ENCODE data around the gene ARL2. TPM values are rescaled to one million over a fixed set of nuclear protein-coding genes. Genes with fewer than 3 reads are reported as not detected.

Gene ARL2
- total RNA-seq, 1 experiment from 2014 or later: 96.8 TPM

- ChIA-PET POLR2A (no interaction called here), CTCF (interaction anchor here (0.6 to 2.0 kb wide), 3 partner anchors 21 to 43 kb away, joined by 3 to 10 read pairs (median 3); partner anchors contain the start of gene ARL2)
- no peaks in the 10 kb centered on the region for H3K4me1 Mint-ChIP-seq (ENCODE audit: insufficient read depth, unreplicated experiment)
- BruUV-seq (replicated peaks): no TSS peak
- TF ChIP-seq CTCF (IDR thresholded peaks at IDR 0.05; ENCODE audit: unreplicated experiment): no peak
- H3K9me3 Mint-ChIP-seq (ENCODE audit: unreplicated experiment): no peaks in the 10 kb centered on the region
- intact Hi-C loops (cut with micrococcal nuclease): no loop called here
- no peak for DNase-seq (ENCODE audit: unreplicated experiment)
- no peaks in the 10 kb centered on the region for H3K27me3 Mint-ChIP-seq (ENCODE audit: insufficient read depth, unreplicated experiment)
- H3K27ac Mint-ChIP-seq (ENCODE audit: low read depth, unreplicated experiment): no peak overlapping the region
- H3K36me3 Mint-ChIP-seq (ENCODE audit: insufficient read depth, unreplicated experiment): peaks cover 38% of the 10 kb centered on the region
- no peak overlapping the region for H3K4me3 Mint-ChIP-seq (ENCODE audit: unreplicated experiment)
These were observed 21.6 kb downstream of the ARL2 start for GRCh38 chr11:65035579-65035978.

- no TSS peak for BruUV-seq (replicated peaks)
- DNase-seq (ENCODE audit: unreplicated experiment): no peak
- peaks cover 32% of the 10 kb centered on the region for H3K36me3 Mint-ChIP-seq (ENCODE audit: insufficient read depth, unreplicated experiment)
- no peaks in the 10 kb centered on the region for H3K27me3 Mint-ChIP-seq (ENCODE audit: insufficient read depth, unreplicated experiment)
- CTCF ChIA-PET: interaction anchor here (0.6 to 5.5 kb wide), 4 partner anchors 9 to 74 kb away, joined by 3 to 27 read pairs (median 8); partner anchors contain the start of genes ARL2 and SNX15
- no peak overlapping the region for H3K4me3 Mint-ChIP-seq (ENCODE audit: unreplicated experiment)
- H3K27ac Mint-ChIP-seq (ENCODE audit: low read depth, unreplicated experiment): no peak overlapping the region
- POLR2A ChIA-PET: interaction anchor here (1.7 kb wide), 1 partner anchor 10 kb away, joined by 3 read pairs; the partner anchor contains the start of gene SNX15
- H3K9me3 Mint-ChIP-seq (ENCODE audit: unreplicated experiment): no peaks in the 10 kb centered on the region
- intact Hi-C loops (cut with micrococcal nuclease): no loop called here
- no peaks in the 10 kb centered on the region for H3K4me1 Mint-ChIP-seq (ENCODE audit: insufficient read depth, unreplicated experiment)
- no peak for TF ChIP-seq CTCF (IDR thresholded peaks at IDR 0.05; ENCODE audit: unreplicated experiment)
These were observed 23.0 kb downstream of the ARL2 start for GRCh38 chr11:65036931-65037330.

- Mint-ChIP-seq H3K36me3 (ENCODE audit: insufficient read depth, unreplicated experiment) (peaks cover 25% of the 10 kb centered on the region), H3K9me3 (ENCODE audit: unreplicated experiment) (no peaks in the 10 kb centered on the region), H3K27ac (ENCODE audit: low read depth, unreplicated experiment) (peak overlapping the region; percentile 84), H3K4me3 (ENCODE audit: unreplicated experiment) (peak overlapping the region; percentile 89), H3K4me1 (ENCODE audit: insufficient read depth, unreplicated experiment) (peaks cover 10% of the 10 kb centered on the region), H3K27me3 (ENCODE audit: insufficient read depth, unreplicated experiment) (no peaks in the 10 kb centered on the region)
- ChIA-PET POLR2A (interaction anchor here (0.7 to 2.7 kb wide), 21 partner anchors 9 to 850 kb away, joined by 3 to 20 read pairs (median 5); partner anchors contain the start of genes ARL2, ATG2A, CCDC85B and FAU), CTCF (interaction anchor here (0.6 to 5.5 kb wide), 8 partner anchors 13 to 195 kb away, joined by 3 to 27 read pairs (median 4); partner anchors contain the start of genes ARL2, CDCA5, FAU and MRPL49)
- no peak for TF ChIP-seq CTCF (IDR thresholded peaks at IDR 0.05; ENCODE audit: unreplicated experiment)
- DNase-seq (ENCODE audit: unreplicated experiment): no peak
- intact Hi-C loops (cut with micrococcal nuclease): loop anchor here (5.0 kb wide), 1 partner anchor 42 kb away; the partner anchor contains the start of genes CDCA5 and ZFPL1
- BruUV-seq (replicated peaks): no TSS peak
These were observed 26.5 kb downstream of the ARL2 start for GRCh38 chr11:65040520-65040846.

DNA sequence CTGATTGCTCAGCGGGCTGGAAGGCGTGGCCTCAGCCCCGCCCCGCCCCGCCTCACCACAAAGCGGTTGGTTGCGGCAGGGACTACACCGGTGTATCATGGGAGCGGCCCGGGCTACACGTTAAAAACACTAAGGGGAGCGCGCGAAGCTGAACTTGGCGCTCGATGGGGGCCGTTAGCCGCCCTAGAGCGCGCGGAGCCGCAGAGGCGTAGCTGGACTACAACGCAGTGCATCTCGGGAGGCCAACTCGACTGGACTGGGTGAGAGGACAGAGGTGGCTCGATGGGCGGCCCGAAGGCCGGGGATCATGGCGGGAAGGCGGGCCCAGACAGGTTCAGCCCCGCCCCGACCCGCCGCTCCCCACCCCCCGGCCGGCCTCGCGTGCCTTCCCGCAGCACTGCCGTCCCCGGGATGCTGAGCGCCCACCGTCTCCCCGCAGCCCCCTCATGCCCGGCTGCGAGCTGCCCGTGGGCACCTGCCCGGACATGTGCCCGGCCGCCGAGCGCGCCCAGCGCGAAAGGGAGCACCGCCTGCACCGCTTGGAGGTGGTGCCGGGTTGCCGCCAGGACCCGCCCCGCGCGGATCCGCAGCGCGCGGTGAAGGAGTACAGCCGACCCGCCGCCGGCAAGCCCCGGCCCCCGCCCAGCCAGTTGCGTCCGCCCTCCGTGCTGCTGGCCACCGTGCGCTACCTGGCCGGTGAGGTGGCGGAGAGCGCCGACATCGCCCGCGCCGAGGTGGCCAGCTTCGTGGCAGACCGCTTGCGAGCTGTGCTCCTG lies 27.1 kb downstream of the ARL2 start, which contains the start of gene SAC3D1:
SAC3D1 (plus strand) TSS at position 364 of the 776 bp plus-strand sequence; CDS start at position 447, 83 bp downstream.
- H3K9me3 Mint-ChIP-seq (ENCODE audit: unreplicated experiment): no peaks in the 10 kb centered on the region
- H3K27me3 Mint-ChIP-seq (ENCODE audit: insufficient read depth, unreplicated experiment): no peaks in the 10 kb centered on the region
- peak within 1 kb of the TSS; percentile 84 for H3K27ac Mint-ChIP-seq (ENCODE audit: low read depth, unreplicated experiment)
- H3K36me3 Mint-ChIP-seq (ENCODE audit: insufficient read depth, unreplicated experiment): peaks cover 25% of the 10 kb centered on the region
- ChIA-PET CTCF (interaction anchor here (0.6 to 5.5 kb wide), 9 partner anchors 13 to 195 kb away, joined by 3 to 27 read pairs (median 4); partner anchors contain the start of genes ARL2, CDCA5, FAU and MRPL49), POLR2A (interaction anchor here (0.6 to 2.7 kb wide), 27 partner anchors 9 to 849 kb away, joined by 3 to 20 read pairs (median 5); partner anchors contain the start of genes ARL2, ATG2A, CCDC85B and FAU)
- no peak for TF ChIP-seq CTCF (IDR thresholded peaks at IDR 0.05; ENCODE audit: unreplicated experiment)
- peak; percentile 93 for DNase-seq (ENCODE audit: unreplicated experiment)
- peaks cover 10% of the 10 kb centered on the region for H3K4me1 Mint-ChIP-seq (ENCODE audit: insufficient read depth, unreplicated experiment)
- no TSS peak for BruUV-seq (replicated peaks)
- H3K4me3 Mint-ChIP-seq (ENCODE audit: unreplicated experiment): peak within 1 kb of the TSS; percentile 89
- intact Hi-C loops (cut with micrococcal nuclease): loop anchor here (5.0 kb wide), 1 partner anchor 41 kb away; the partner anchor contains the start of genes CDCA5 and ZFPL1

Measured in MCF 10A (cell line).